ENCODE measurements around the gene MAPKAP1. TPM values are rescaled to one million over a fixed set of nuclear protein-coding genes. Genes with fewer than 3 reads are reported as not detected.
A peak's percentile ranks its signal among the peaks of the same experiment; 100 is the strongest.

The MAPKAP1 gene
- polyA plus RNA-seq, 1 donor: 46.8 TPM

DNA sequence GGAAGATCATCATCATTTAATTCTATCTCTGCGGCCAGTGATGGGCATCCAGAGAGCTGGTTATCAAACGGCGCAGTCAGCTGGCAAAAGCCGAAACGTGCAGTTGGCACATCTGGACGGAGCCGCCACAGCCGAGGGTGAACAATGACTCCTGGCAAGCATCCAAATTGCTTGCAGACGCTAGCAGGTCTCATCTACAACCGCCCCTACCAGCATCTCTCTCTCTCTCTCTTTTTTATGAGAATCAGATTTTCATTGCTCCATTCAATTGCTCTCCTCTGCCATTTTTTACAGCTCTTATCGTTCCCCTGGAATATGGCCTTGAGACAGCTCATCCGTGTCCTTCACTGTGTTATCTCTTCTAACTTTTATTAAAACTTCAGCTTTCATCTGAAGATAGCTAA is 165.2 kb downstream of the MAPKAP1 start:
- no peak overlapping the region for H3K4me3 ChIP-seq (ENCODE audit: low read length)
- no peak overlapping the region for H3K27ac ChIP-seq (ENCODE audit: low read length)
- H3K9me3 ChIP-seq (ENCODE audit: control insufficient read depth, low read depth, low read length): no peaks in the 10 kb centered on the region
- peaks cover 10% of the 10 kb centered on the region for H3K36me3 ChIP-seq (ENCODE audit: control insufficient read depth, insufficient read depth, low read length)
- no peak for DNase-seq
- H3K4me1 ChIP-seq (ENCODE audit: control insufficient read depth, insufficient read depth, low read length): no peaks in the 10 kb centered on the region
- WGBS (ENCODE audit: insufficient coverage, low lambda C conversion rate): 42% methylated on average over 2 of the region's 12 CpGs
- no peaks in the 10 kb centered on the region for H3K27me3 ChIP-seq (ENCODE audit: control insufficient read depth, insufficient read depth, low read length)

DNA sequence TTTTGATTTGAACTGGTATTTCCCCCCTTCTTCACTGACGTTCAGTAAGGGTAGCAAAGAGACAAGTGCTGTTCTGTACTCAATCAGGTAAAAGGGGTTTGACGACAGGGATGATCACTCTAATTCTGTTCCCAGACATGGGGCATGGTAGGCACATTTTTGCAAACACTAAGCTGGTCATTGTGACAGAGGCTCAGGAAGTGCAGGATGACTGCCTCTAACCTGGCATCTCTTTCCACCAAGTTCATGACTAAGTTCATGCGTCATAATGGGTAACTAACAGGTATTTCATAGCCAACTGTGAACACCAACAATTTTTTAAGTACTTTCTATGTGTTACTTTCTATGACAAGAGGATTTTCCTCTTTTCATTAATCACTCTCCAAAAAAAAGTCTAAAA is 166.5 kb downstream of the MAPKAP1 start:
- H3K9me3 ChIP-seq (ENCODE audit: control insufficient read depth, low read depth, low read length): no peaks in the 10 kb centered on the region
- no peaks in the 10 kb centered on the region for H3K4me1 ChIP-seq (ENCODE audit: control insufficient read depth, insufficient read depth, low read length)
- H3K27ac ChIP-seq (ENCODE audit: low read length): no peak overlapping the region
- no peaks in the 10 kb centered on the region for H3K27me3 ChIP-seq (ENCODE audit: control insufficient read depth, insufficient read depth, low read length)
- no peak for DNase-seq
- H3K36me3 ChIP-seq (ENCODE audit: control insufficient read depth, insufficient read depth, low read length): peaks cover 10% of the 10 kb centered on the region
- no CpG with 5 or more reads among the region's 3 CpGs for WGBS (ENCODE audit: insufficient coverage, low lambda C conversion rate)
- no peak overlapping the region for H3K4me3 ChIP-seq (ENCODE audit: low read length)

DNA sequence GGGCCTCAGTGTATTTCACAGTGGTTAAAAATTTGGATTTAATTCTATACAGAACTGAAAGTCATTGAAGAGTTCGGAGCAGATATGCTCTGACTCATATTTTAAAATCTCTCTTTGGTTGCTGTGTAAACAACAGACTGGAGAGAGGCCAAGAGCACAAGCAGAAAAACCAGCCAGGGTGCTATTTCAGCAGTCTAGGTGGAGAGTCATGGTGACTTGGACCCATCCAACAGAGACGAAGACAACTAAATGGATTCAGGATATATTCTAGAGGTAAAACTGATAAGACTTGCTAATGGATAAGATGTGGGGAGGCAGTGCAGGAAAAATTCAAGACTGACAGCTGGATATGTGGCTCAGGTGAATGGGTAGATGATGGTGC is 168.9 kb downstream of the MAPKAP1 start:
- DNase-seq: peak in 1 of 2 donors; percentile 41
- Histone ChIP-seq H3K36me3 (ENCODE audit: control insufficient read depth, insufficient read depth, low read length) (peaks cover 10% of the 10 kb centered on the region), H3K27me3 (ENCODE audit: control insufficient read depth, insufficient read depth, low read length) (no peaks in the 10 kb centered on the region), H3K27ac (ENCODE audit: low read length) (no peak overlapping the region), H3K4me3 (ENCODE audit: low read length) (no peak overlapping the region), H3K4me1 (ENCODE audit: control insufficient read depth, insufficient read depth, low read length) (no peaks in the 10 kb centered on the region), H3K9me3 (ENCODE audit: control insufficient read depth, low read depth, low read length) (no peaks in the 10 kb centered on the region)
- no CpG with 5 or more reads among the region's 2 CpGs for WGBS (ENCODE audit: insufficient coverage, low lambda C conversion rate)

DNA sequence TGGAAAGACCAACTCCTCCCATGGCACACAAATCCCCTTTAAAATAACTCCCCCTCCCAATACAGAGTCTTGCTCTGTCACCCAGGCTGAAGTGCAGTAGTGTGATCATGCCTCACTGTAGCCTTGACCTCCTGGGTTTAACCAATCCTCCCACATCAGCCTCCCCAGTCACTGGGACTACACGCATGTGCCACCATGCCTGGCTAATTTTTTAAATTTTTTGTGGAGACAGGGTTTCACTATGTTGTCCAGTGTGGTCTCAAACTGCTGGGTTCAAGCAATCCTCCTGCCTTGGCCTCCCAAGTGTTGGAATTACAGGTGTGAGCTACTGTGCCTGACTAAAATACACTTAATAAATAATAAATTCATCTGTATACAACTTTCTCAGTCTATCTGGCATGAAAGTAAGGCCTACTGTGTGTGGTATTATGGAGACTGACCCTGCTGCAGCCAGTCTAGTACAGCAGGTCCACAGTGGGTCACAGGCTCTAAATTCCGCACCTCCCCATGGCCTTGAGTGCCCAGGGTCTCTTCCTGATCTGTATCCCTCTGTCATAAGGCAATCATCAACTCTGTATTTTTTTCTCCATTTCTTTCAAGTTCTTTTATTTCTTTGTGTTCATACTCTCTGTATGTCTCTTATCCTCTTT is 169.4 kb downstream of the MAPKAP1 start:
- no peak for DNase-seq
- H3K27ac ChIP-seq (ENCODE audit: low read length): no peak overlapping the region
- peaks cover 6% of the 10 kb centered on the region for H3K36me3 ChIP-seq (ENCODE audit: control insufficient read depth, insufficient read depth, low read length)
- H3K4me3 ChIP-seq (ENCODE audit: low read length): no peak overlapping the region
- H3K4me1 ChIP-seq (ENCODE audit: control insufficient read depth, insufficient read depth, low read length): no peaks in the 10 kb centered on the region
- no peaks in the 10 kb centered on the region for H3K9me3 ChIP-seq (ENCODE audit: control insufficient read depth, low read depth, low read length)
- WGBS (ENCODE audit: insufficient coverage, low lambda C conversion rate): 100% methylated on average over 1 of the region's 2 CpGs
- H3K27me3 ChIP-seq (ENCODE audit: control insufficient read depth, insufficient read depth, low read length): no peaks in the 10 kb centered on the region

DNA sequence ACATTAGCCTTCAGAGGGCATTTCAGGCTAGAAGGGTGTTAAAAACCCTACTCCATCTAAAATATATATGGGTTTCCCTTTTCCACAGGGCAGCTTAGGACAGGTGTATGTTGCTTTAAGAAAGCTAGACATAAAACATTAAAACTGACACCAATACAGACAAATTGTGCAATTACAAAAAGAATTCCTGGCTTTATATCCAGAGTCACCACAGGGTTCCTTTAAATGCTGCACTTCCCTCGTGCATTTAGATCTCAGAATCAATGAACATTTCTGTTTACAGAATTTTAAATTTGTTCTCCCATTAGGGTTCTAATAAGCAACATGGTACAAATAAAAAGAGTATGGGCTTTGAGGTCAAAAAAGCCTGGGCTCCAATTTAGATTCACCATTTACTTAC is 170.2 kb downstream of the MAPKAP1 start:
- Histone ChIP-seq H3K27me3 (ENCODE audit: control insufficient read depth, insufficient read depth, low read length) (no peaks in the 10 kb centered on the region), H3K36me3 (ENCODE audit: control insufficient read depth, insufficient read depth, low read length) (peaks cover 6% of the 10 kb centered on the region), H3K4me1 (ENCODE audit: control insufficient read depth, insufficient read depth, low read length) (no peaks in the 10 kb centered on the region), H3K9me3 (ENCODE audit: control insufficient read depth, low read depth, low read length) (no peaks in the 10 kb centered on the region), H3K27ac (ENCODE audit: low read length) (no peak overlapping the region), H3K4me3 (ENCODE audit: low read length) (no peak overlapping the region)
- no peak for DNase-seq
- 75% methylated on average over 1 of the region's 1 CpG for WGBS (ENCODE audit: insufficient coverage, low lambda C conversion rate)

DNA sequence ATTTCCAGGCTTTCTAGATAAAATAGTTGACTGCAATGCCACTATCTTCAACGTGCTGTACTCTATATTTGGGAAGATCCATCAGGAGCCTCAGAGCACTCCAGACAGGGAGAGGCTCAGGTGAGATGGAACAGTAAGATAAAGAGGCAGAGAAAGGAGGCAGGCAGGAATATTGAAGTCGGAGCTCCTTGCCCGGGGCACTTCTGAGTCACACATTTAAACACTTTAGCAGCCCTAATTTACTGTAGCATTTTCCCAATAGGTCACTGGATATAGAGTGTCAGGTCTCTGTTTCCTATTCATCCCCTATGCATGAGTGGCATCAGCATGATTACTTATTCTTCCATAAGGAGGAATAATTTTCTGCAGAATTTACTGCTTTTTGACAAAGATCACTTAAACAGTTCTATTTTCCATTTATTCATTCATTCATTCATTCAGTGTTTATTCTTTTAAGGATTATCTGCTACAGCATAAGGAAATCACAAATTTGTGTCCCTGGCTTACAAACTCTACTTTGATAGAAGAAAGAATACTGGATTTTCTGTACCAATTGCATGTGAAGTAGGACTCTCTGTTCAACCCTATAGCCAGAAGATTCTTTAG is 170.7 kb downstream of the MAPKAP1 start:
- no peaks in the 10 kb centered on the region for H3K4me1 ChIP-seq (ENCODE audit: control insufficient read depth, insufficient read depth, low read length)
- H3K9me3 ChIP-seq (ENCODE audit: control insufficient read depth, low read depth, low read length): no peaks in the 10 kb centered on the region
- WGBS (ENCODE audit: insufficient coverage, low lambda C conversion rate): no CpG with 5 or more reads among the region's 3 CpGs
- H3K27ac ChIP-seq (ENCODE audit: low read length): no peak overlapping the region
- H3K27me3 ChIP-seq (ENCODE audit: control insufficient read depth, insufficient read depth, low read length): no peaks in the 10 kb centered on the region
- H3K4me3 ChIP-seq (ENCODE audit: low read length): no peak overlapping the region
- peaks cover 6% of the 10 kb centered on the region for H3K36me3 ChIP-seq (ENCODE audit: control insufficient read depth, insufficient read depth, low read length)
- DNase-seq: no peak

DNA sequence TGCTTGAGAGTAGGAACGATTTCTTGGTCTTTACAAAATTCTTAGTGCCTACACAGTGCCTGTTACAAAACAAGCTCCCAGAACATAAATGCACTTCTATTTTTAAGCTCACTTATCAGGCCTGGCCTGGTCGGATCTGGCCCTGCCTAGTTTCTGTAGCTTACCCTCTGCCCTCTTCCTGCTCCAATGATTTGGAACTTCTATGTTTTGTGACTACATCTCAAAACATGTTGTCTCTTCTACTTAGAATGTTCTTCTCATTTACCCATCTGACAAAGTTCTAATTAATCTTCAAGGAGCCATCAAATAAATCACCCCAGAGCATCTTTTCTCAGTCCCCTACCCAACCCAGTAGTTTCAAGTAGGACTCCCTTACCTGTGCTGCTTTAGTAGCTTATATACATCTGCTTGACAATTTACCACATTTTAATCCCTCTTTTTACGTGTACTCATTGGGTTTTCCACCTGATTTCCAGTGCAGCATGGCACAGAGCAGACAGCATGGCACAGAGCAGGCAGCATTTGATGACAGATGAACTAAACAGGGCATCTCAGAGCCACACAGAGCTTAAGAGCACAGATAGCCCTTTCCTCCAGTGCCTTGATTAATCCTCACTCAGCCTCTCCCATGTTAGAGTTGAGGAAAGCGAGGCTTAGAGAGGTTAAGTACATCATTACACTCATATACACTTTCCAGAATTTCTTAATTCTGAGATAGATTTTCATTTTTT is 171.9 kb downstream of the MAPKAP1 start:
- no peak overlapping the region for H3K27ac ChIP-seq (ENCODE audit: low read length)
- WGBS (ENCODE audit: insufficient coverage, low lambda C conversion rate): 100% methylated on average over 1 of the region's 4 CpGs
- no peaks in the 10 kb centered on the region for H3K9me3 ChIP-seq (ENCODE audit: control insufficient read depth, low read depth, low read length)
- H3K27me3 ChIP-seq (ENCODE audit: control insufficient read depth, insufficient read depth, low read length): no peaks in the 10 kb centered on the region
- peaks cover 4% of the 10 kb centered on the region for H3K36me3 ChIP-seq (ENCODE audit: control insufficient read depth, insufficient read depth, low read length)
- no peak for DNase-seq
- no peaks in the 10 kb centered on the region for H3K4me1 ChIP-seq (ENCODE audit: control insufficient read depth, insufficient read depth, low read length)
- H3K4me3 ChIP-seq (ENCODE audit: low read length): no peak overlapping the region

DNA sequence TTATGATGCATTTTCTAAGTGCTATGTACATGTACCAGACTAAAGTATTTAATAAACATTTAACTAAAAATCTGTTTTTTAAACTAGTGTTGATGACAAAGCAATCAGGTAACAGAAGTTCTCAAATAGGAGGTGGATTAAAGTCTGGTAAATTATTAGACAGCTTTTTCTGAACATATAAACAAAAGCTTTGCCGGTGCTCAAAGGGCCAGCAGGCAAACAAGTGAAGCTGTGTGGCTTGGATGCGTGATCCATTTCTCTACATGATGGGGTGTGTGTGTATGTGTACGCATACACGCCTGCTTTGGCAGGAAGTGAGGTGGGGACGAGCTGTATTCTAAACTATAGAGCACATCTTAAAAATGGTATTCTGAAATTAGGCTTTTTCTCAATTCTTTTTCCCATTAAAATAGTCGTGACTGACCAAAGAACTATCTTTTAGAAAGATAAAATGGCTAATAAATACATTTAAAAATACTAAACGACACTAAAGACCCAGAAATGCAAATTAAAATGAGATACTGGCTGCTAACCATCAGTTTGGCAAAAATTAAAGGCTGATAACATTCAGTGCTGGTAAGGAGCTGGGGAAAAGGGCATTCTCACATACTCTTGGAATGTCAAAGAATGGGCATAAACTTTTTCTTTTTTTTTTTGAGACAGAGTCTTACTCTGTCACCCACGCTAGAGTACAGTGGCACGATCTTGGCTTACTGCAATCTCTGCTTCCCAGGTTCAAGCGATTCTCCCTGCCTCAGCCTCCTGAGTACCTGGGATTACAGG is 174.0 kb downstream of the MAPKAP1 start:
- no peaks in the 10 kb centered on the region for H3K9me3 ChIP-seq (ENCODE audit: control insufficient read depth, low read depth, low read length)
- no peak for DNase-seq
- no peaks in the 10 kb centered on the region for H3K36me3 ChIP-seq (ENCODE audit: control insufficient read depth, insufficient read depth, low read length)
- no peak overlapping the region for H3K27ac ChIP-seq (ENCODE audit: low read length)
- H3K4me3 ChIP-seq (ENCODE audit: low read length): no peak overlapping the region
- no peaks in the 10 kb centered on the region for H3K4me1 ChIP-seq (ENCODE audit: control insufficient read depth, insufficient read depth, low read length)
- WGBS (ENCODE audit: insufficient coverage, low lambda C conversion rate): 100% methylated on average over 3 of the region's 10 CpGs
- H3K27me3 ChIP-seq (ENCODE audit: control insufficient read depth, insufficient read depth, low read length): no peaks in the 10 kb centered on the region

DNA sequence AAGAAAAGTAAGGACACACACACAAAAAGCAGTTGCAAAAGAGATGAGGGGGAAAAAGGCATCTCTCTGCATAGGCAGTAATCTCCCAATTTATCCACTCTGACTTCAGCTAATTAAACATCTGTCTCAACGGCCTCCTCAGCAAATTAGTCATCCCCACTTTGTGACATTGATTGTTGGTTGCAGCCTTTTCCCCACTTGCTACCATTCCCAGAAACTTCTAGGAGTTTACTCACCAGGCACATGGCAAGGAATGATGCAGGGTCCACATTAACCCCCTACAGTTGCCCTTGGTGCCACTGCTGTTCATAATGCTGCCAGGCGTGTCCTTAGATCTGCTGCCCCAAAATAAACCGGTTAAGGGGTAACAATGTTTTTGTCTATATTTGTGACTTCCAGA is 174.6 kb downstream of the MAPKAP1 start:
- H3K27ac ChIP-seq (ENCODE audit: low read length): no peak overlapping the region
- no peak overlapping the region for H3K4me3 ChIP-seq (ENCODE audit: low read length)
- WGBS (ENCODE audit: insufficient coverage, low lambda C conversion rate): no CpG with 5 or more reads among the region's 3 CpGs
- no peaks in the 10 kb centered on the region for H3K4me1 ChIP-seq (ENCODE audit: control insufficient read depth, insufficient read depth, low read length)
- no peaks in the 10 kb centered on the region for H3K36me3 ChIP-seq (ENCODE audit: control insufficient read depth, insufficient read depth, low read length)
- H3K9me3 ChIP-seq (ENCODE audit: control insufficient read depth, low read depth, low read length): no peaks in the 10 kb centered on the region
- DNase-seq: no peak
- H3K27me3 ChIP-seq (ENCODE audit: control insufficient read depth, insufficient read depth, low read length): no peaks in the 10 kb centered on the region
